GOT3 (cell line): ENCODE measurements around the gene DHODH.
"Not testable (repeated sequence)": the region's sequence is repeated elsewhere in the genome, so short reads cannot be mapped to it uniquely, and the experiment has no call there.

Experiments
- DNase-seq: peaks from one replicate; lab custom pipeline; 2025; ENCODE audit warnings: mixed read lengths; lab: John Stamatoyannopoulos, UW

Gene DHODH

GRCh38 chr16:72008424-72009216, at the start of gene DHODH:
Gene DHODH (plus strand): TSS chr16:72008744. CDS start chr16:72008765, 21 bp downstream.
- DNase-seq = peak; percentile 90

GRCh38 chr16:71961066-71962039, 47.2 kb upstream of the DHODH start:
- DNase-seq = peak; percentile 45

DNA sequence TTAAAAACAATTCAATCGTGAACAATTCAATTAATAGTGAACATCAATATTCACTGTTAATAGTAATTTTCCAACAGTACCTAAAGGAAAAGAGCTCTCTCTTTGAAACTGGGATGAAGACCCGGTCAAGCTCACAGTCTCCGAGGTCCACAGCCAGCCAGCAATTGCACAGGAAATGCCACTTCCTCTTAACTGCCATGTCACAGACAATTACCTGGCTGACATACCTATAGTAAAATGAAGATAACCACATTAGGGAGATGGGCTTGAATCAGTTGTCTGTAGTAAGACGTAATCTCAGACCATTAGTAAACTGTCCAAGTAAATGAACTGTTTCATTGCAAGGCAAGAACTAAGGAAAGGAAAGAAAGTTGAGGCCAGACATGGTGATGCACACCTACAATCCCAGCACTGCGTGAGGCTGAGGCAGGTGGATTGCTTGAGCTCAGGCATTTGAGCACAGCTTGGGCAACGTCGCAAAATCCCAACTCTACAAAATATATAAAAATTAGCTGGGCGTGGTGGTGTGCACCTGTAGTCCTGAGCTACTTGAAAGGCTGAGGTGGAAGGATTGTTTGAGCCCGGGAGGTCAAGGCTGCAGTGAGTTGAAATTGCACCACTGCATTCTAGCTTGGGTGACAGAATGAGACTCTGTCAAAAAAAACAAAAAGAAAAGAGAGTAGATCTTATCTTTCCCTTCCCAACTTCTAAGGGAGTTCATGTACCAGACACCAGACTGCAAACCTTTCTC, 45.2 kb upstream of the DHODH start:
- DNase-seq = no peak

GRCh38 chr16:71965223-71965622, 43.3 kb upstream of the DHODH start:
- DNase-seq = no peak

DNA sequence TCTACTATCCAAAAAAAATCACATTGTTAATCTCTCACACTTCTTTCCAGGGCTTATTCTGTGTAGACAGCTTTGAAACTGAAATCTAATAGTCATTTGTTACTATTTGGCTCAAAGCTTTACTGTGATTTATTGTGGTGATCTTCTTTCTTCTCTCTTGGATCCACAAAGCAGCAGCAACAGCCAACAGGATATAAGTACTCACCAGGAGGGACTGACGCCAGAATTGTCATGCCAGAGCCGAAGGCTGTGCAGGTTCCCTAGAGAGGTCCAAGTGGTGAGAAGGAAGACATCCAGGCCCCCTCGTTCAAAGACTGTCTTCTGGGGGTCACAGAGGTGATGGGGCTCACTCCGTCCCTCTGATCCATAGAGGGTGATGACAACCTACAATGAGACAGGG, 41.6 kb upstream of the DHODH start:
- DNase-seq = no peak

DNA sequence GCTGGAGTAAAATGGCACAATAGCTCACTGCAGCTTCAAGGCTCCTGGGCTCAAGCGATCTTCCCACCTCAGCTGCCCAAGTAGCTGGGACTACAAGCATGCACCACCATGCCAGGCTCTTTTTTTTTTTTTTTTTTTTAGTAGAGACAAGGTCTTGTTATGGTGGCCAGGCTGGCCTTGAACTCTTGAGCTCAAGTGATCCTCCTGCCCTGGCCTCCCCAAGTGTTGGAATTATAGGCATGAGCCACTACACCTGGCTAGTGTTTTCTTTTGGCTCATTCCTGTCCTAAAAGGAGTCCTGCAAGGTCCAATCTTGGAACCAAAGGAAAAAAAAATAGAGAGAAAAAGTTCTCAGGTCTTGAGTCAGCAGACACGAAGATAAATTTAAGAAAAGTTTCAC, 39.2 kb upstream of the DHODH start:
- no peak for DNase-seq

- no peak for DNase-seq
Measured at GRCh38 chr16:71971571-71971970, 37.0 kb upstream of the DHODH start.

DNA sequence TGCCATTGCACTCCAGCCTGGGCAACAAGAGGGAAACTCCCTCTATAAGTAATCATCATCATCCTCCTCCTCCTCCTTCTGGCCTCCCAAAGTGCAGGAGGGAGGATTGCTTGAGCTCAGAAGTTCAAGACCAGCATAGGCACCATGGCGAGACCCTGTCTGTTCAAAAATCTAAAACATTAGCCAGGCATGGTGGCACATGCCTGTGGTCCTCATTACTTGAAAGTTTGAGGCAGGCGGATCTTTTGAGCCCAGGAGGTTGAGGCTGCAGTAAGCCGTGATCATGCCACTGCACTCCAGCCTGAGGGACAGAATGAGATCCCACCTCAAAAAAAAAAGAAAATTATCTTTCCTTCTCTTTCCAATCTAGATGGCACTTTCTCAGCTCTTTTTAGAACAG, 36.2 kb upstream of the DHODH start:
- no peak for DNase-seq

DNA sequence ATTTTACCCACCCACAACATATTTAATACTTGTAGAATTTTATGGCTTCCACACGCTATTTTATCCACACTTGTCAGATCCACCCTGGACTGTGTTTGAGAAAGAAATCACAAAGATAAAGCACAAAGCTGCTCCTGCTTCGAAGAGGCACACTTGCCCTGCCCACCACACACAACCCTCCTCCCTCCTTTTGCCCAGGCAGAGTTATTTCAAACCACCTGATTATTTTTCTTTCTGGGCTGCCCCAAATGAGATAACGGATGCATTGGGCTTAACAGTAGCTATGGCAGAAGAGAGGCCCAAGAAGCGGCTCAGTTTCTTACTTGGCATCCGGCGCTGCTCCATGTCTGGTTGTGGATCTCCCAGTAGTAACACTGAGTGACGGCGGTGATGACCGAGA, 35.5 kb upstream of the DHODH start:
- no peak for DNase-seq

DNA sequence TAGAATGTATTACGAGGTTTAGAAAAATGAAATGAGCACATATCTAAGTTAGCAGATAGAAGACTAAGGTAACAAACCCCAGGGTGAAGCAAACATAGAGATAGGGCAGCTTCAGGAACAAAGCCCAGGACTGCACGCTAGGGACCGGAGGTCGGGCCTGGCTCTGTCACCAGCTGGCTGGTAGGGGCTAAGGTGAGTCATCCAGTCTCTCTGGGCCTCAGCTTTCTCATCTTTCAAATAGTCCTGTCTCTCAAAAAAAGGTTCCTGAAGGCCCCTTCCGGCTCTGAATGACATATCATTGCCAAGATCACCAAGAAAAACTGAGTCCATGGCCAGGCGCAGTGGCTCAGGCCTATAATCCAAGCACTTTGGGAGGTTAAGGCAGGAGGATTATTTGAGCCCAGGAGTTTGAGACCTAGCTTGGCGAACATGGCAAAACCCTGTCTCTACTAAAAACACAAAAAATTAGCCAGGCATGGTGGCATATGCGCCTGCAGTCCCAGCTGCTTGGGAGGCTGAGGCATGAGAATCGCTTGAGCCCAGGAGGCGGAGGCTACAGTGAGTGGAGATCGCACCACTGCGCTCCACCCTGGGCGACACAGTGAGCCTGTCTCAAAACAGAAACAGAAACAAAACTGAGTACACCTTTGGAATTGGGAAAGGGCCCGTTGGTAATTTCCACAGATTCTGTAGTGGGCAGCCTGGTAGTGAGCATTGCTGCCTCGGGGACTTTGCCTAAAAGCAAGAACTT, 34.3 kb upstream of the DHODH start:
- DNase-seq = no peak

GRCh38 chr16:71985262-71985974, 23.1 kb upstream of the DHODH start:
- no peak for DNase-seq

GRCh38 chr16:71986131-71986530, 22.4 kb upstream of the DHODH start:
- DNase-seq = no peak

DNA sequence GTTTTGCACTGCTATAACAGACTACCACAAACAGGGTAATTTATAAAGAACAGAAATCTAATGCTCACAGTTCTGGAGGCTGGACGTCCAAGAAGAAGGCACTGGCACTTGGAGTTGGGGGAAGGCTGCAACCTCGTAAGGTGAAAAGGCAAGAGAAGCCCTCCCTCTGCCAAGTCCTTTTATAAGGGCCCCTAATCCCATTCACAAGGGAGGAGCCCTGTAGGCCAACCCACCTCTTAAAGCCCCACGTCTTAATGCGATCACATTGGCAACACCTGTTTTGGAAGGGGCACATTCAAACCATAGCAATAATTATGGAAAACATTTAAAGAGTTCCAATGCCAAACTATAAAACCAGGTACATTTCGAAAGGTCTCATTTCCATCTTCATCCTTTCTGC, 13.5 kb upstream of the DHODH start:
- DNase-seq = no peak

DNA sequence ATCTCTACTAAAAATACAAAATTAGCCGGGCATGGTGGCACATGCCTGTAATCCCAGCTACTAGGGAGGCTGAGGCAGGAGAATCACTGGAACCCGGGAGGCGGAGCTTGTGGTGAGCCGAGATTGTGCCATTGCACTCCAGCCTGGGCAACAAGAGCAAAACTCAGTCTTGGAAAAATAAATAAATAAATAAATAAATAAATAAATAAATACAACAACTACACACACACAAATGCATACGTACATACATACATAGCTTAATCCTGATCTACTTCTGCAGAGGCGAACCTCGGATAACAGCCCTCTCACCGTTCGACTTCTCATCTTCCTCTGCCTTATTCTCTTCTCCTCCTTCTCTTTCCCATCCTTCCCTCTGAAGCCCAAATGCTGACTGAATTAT, 11.0 kb upstream of the DHODH start:
- not testable (repeated sequence) for DNase-seq

DNA sequence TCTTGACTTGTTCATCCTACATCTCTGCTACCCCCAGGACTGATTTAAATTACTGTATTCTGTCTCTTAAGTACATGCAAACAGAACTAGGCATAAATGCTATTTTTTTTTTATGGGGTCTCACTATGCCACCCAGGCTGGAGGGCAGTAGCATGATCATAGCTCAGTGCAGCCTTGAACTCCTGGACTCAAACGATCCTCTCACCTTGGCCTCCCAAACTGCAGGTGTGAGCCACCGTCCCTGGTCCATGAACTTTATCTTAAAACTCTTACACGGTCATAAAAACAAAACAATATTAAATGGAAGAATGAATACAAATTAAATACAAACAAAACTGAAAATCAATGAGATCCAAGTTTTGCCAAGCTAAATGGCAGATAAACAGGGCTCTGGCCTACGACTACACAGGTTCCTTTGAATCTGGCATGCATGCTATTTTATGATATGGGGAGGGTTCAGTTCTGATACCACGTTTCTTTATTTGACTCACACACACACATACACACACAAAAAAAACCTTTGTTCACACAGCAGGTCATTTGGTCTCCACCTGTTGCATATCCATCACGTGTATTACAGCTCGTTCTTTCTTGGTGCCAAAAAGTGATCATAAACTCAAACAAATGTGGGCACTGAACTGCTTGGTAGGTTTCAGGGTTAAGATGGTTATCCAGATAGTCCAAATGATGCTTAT, 7.2 kb upstream of the DHODH start:
- DNase-seq = no peak

GRCh38 chr16:72002619-72003018, 5.9 kb upstream of the DHODH start:
- no peak for DNase-seq

- not testable (repeated sequence) for DNase-seq
Measured at GRCh38 chr16:72008065-72008423, 500 bp upstream of the DHODH start.

DNA sequence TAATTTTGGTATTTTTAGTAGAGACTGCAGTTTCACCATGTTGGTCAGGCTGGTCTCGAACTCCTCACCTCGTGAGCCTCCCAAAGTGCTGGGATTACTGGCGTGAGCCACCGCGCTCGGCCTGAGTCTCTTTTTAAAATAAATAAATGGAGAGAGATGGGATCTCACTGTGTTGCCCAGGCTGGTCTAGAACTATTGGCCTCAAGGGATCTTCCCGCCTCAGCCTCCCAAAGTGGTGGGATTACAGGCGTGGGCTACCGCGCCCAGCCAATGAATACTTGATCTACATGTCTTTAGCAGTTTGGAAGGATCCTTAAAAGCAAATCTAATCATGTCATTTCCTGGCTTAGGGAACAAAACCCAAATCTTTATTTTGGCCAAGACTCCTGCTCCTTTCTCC, 1.2 kb downstream of the DHODH start:
- DNase-seq = no peak

- no peak for DNase-seq
Measured at GRCh38 chr16:72012607-72013006, 4.1 kb downstream of the DHODH start.

DNA sequence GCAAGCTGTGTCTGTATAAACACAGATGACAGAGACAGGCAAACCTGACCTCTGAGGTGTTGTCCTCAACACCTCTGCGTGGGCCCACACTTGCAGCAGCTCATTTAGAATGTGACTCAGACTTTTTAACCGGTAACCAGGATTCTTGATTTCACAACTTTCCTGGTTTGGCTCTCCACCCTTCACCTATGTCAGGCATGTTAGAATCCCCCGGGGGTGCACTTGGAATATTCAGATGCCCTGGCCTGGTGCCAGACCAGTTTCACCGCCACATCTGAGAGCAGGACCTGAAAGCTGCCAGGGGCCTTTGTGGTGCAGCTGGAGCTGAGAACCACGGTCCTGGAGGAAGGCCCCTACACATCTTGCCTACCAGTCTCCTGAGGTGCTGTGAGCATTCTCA, 4.8 kb downstream of the DHODH start:
- DNase-seq = no peak
